A549 (cell line): Measurements from ENCODE around the gene OLFML3. TPM values are rescaled to one million over a fixed set of nuclear protein-coding genes. Genes with fewer than 3 reads are reported as not detected.
"Not testable (repeated sequence)": the region's sequence is repeated elsewhere in the genome, so short reads cannot be mapped to it uniquely, and the experiment has no call there.

ENCODE experiments used
- ATAC-seq, 2 experiments: fragments of 200-7000 bp in 1 of 2; fragments of >200 bp in 1 of 2; cut with Nextera tagmentation in 1 of 2; cut with Tn5 transposase in 1 of 2; 3 replicates each; pipeline versions ENCODE4 v1.8.0 to v1.9.1; 2018 to 2020; ENCODE audit warnings: mild to moderate bottlenecking in 1 of 2, moderate library complexity in 1 of 2
- CTCF ChIA-PET: fragments of 300-600 bp; sonication (Branson Sonifier 250); formaldehyde crosslinking; extraction: SDS; loops from one replicate; lab custom pipeline; 2021; ENCODE audit warnings: antibody characterized with exemption, inconsistent platforms; lab: Yijun Ruan, JAX
- POLR2A ChIA-PET: fragments of 350-600 bp; formaldehyde crosslinking; extraction: SDS; loops from one replicate; lab custom pipeline; 2021; ENCODE audit warnings: antibody characterized with exemption, inconsistent platforms; lab: Yijun Ruan, JAX
- DNase-seq, 2 experiments: peaks; one replicate each; pipeline versions ENCODE4 v3.0.0 to v3.0.0-alpha.2; 2011 to 2016; ENCODE audit warnings: low read depth in 1 of 2, low spot score in 1 of 2
- FAIRE-seq: peaks from 2 replicates; lab custom pipeline; 2011; peaks lifted over from hg19 to GRCh38; lab: Jason Lieb, UNC
- H3K27ac ChIP-seq, 2 experiments: fragments of >200 bp; sonication (Bioruptor Twin); formaldehyde crosslinking; 3 replicates each; pipeline ENCODE4 v1.5.1; 2016 to 2017
- H3K4me1 ChIP-seq: fragments of >200 bp; sonication (Bioruptor Twin); formaldehyde crosslinking; 3 replicates; pipeline ENCODE4 v1.6.1; 2016
- H3K4me2 ChIP-seq: fragments of >200 bp; sonication (Bioruptor Twin); formaldehyde crosslinking; 3 replicates; pipeline ENCODE4 v1.6.1; 2016
- H3K4me3 ChIP-seq: fragments of >200 bp; sonication (Bioruptor Twin); formaldehyde crosslinking; 3 replicates; pipeline ENCODE4 v1.5.1; 2016
- H3K9me3 ChIP-seq: fragments of >200 bp; sonication (Bioruptor Twin); formaldehyde crosslinking; 3 replicates; pipeline ENCODE4 v1.6.1; 2016
- BCL3 ChIP-seq: fragments of >200 bp; sonication (Bioruptor Twin); formaldehyde crosslinking; IDR thresholded peaks from 3 replicates; pipeline ENCODE4 v1.6.1; 2016
- CBX8 ChIP-seq: fragments of 200-600 bp; sonication (generic); IDR thresholded peaks from 2 replicates; pipeline ENCODE4 v1.6.1; 2016
- CEBPB ChIP-seq, 2 experiments: fragments of >200 bp in 1 of 2; sonication (Bioruptor Twin) in 1 of 2; formaldehyde crosslinking in 1 of 2; IDR thresholded peaks; 2 replicates each; pipeline ENCODE4 v1.6.1; 2012 to 2016
- CTCF ChIP-seq: fragments of >200 bp; sonication (Bioruptor Twin); formaldehyde crosslinking; IDR thresholded peaks from 3 replicates; pipeline ENCODE4 v1.5.1; 2016
- E2F6 ChIP-seq: IDR thresholded peaks from 2 replicates; pipeline ENCODE4 v1.6.1; 2012; ENCODE audit warnings: low read depth, borderline replicate concordance
- ELK1 ChIP-seq: fragments of 150-350 bp; IDR thresholded peaks from 2 replicates; pipeline ENCODE4 v1.6.1; 2014; ENCODE audit warnings: low read depth, mild to moderate bottlenecking, low read length
- EP300 ChIP-seq, 2 experiments: fragments of >200 bp; sonication (Bioruptor Twin); formaldehyde crosslinking; IDR thresholded peaks; 2 replicates in 1 of 2; 3 replicates in 1 of 2; pipeline ENCODE4 v1.6.1; 2016 to 2017
- FOSB ChIP-seq: fragments of 250-450 bp; sonication (Bioruptor Pico); IDR thresholded peaks from 2 replicates; pipeline ENCODE4 v1.5.0; 2020; ENCODE audit warnings: mild to moderate bottlenecking, moderate library complexity
- FOXS1 ChIP-seq: fragments of 250-450 bp; sonication (Bioruptor Pico); IDR thresholded peaks from 2 replicates; pipeline ENCODE4 v1.5.0; 2020; ENCODE audit warnings: mild to moderate bottlenecking, moderate library complexity
- HEYL ChIP-seq: fragments of 250-450 bp; sonication (Bioruptor Pico); IDR thresholded peaks from 2 replicates; pipeline ENCODE4 v1.8.0; 2021; ENCODE audit warnings: mild to moderate bottlenecking, moderate library complexity
- HOXB5 ChIP-seq: fragments of 250-450 bp; sonication (Bioruptor Pico); IDR thresholded peaks from 2 replicates; pipeline ENCODE4 v1.5.0; 2020; ENCODE audit warnings: mild to moderate bottlenecking, moderate library complexity
- KDM1A ChIP-seq: fragments of 200-600 bp; sonication (generic); IDR thresholded peaks from 2 replicates; pipeline ENCODE4 v1.6.1; 2016; ENCODE audit warnings: low read depth, mild to moderate bottlenecking
- KDM5A ChIP-seq: fragments of 200-600 bp; sonication (generic); IDR thresholded peaks from 2 replicates; pipeline ENCODE4 v1.6.1; 2016; ENCODE audit warnings: antibody characterized with exemption, mild to moderate bottlenecking
- MAFK ChIP-seq: fragments of 450-650 bp; IDR thresholded peaks from 2 replicates; pipeline ENCODE4 v1.6.1; 2014; ENCODE audit not compliant: partially characterized antibody
- NFE2L2 ChIP-seq: fragments of 150-350 bp; conservative IDR thresholded peaks from 2 replicates; pipeline ENCODE4 v1.6.1; 2014; ENCODE audit warnings: low read length
- NPAS2 ChIP-seq: fragments of 250-450 bp; sonication (Bioruptor Pico); IDR thresholded peaks from 2 replicates; pipeline ENCODE4 v1.8.0; 2022; ENCODE audit warnings: mild to moderate bottlenecking, moderate library complexity, borderline replicate concordance
- NR3C1 ChIP-seq: fragments of >200 bp; sonication (Bioruptor Twin); formaldehyde crosslinking; IDR thresholded peaks from 3 replicates; pipeline ENCODE4 v1.6.1; 2017
- PHF8 ChIP-seq: fragments of 200-600 bp; sonication (generic); IDR thresholded peaks from 2 replicates; pipeline ENCODE4 v1.6.1; 2016; ENCODE audit warnings: low read depth, mild to moderate bottlenecking, antibody characterized with exemption, moderate library complexity, borderline replicate concordance
- POLR2AphosphoS2 ChIP-seq: conservative IDR thresholded peaks from 2 replicates; pipeline ENCODE4 v1.6.1; 2012; ENCODE audit warnings: low read length, improper control_type of control experiment, inconsistent platforms
- RARB ChIP-seq: fragments of 250-450 bp; sonication (Bioruptor Pico); IDR thresholded peaks from 2 replicates; pipeline ENCODE4 v1.8.0; 2021; ENCODE audit warnings: mild to moderate bottlenecking, moderate library complexity
- REST ChIP-seq: fragments of 200-600 bp; sonication (generic); IDR thresholded peaks from 2 replicates; pipeline ENCODE4 v1.6.1; 2016; ENCODE audit warnings: antibody characterized with exemption, mild to moderate bottlenecking, moderate library complexity
- RNF2 ChIP-seq: fragments of 200-600 bp; sonication (generic); IDR thresholded peaks from 2 replicates; pipeline ENCODE4 v1.6.1; 2016; ENCODE audit warnings: low read depth, mild to moderate bottlenecking, antibody characterized with exemption, moderate library complexity, borderline replicate concordance
- TFCP2L1 ChIP-seq: fragments of 250-450 bp; sonication (Bioruptor Pico); IDR thresholded peaks from 2 replicates; pipeline ENCODE4 v1.5.0; 2021; ENCODE audit warnings: mild to moderate bottlenecking
- TP53 ChIP-seq: fragments of 250-450 bp; sonication (Bioruptor Pico); IDR thresholded peaks from 2 replicates; pipeline ENCODE4 v1.5.0; 2021; ENCODE audit warnings: mild to moderate bottlenecking, moderate library complexity
- WGBS: methylation state at CpG from one replicate; pipeline ENCODE4 v1.1.6; 2017; ENCODE audit errors: missing lambda C conversion rate; 5-methylcytosine and 5-hydroxymethylcytosine counted together
- polyA plus RNA-seq, 4 experiments: library from polyadenylated mRNA; depleted of rRNA in 3 of 4; stranded (reverse); fragments of >200 nt; fragmentation: RNase III in 1 of 4; extraction: RNeasy Plus Mini Kit Qiagen cat#74134 plus additional on column Dnase treatment in 1 of 4; gene quantifications; 2 replicates in 3 of 4; 3 replicates in 1 of 4; pipeline ENCODE4 v1.2.3, GENCODE V29; 2011 to 2017

OLFML3 gene
- polyA plus RNA-seq, 2 of the 4 experiments (the other 2 are of a cell fraction), result 1.2 to 9.3 TPM

GRCh38 chr1:113946678-113947387 is 32.4 kb upstream of the OLFML3 start:
- 0 out of 3 replicates have a peak, but pooled peaks cover 3% of the 10 kb centered on the region for H3K9me3 ChIP-seq
- TF ChIP-seq TP53 (CRISPR knock-in tag) (no peak), NPAS2 (CRISPR knock-in tag) (no peak), FOSB (no peak), BCL3 (no peak), HOXB5 (CRISPR knock-in tag) (no peak), RARB (CRISPR knock-in tag) (no peak), CBX8 (no peak), KDM1A (no peak), CEBPB (IDR thresholded peaks at IDR 0.05) (no peak), TFCP2L1 (CRISPR knock-in tag) (no peak), POLR2AphosphoS2 (no peak), E2F6 (no peak), CTCF (no peak), KDM5A (no peak)
- TF ChIP-seq, all 56 proteins: peak for 0
- Histone ChIP-seq H3K4me3 (no peak overlapping the region), H3K4me1 (peaks cover 3% of the 10 kb centered on the region; the same call in 1 of the 3 replicates), H3K4me2 (no peak overlapping the region), H3K27ac (no peak overlapping the region)
- POLR2A ChIA-PET, result no interaction called here
- ATAC-seq, result no peak
- DNase-seq, result no peak
- WGBS, result 81% methylated on average over 3 of the region's 3 CpGs
- no peak for FAIRE-seq
- CTCF ChIA-PET, result interaction anchor here (1.0 kb wide), 2 partner anchors 19 to 30 kb away, joined by 3 read pairs; no protein-coding TSS in a partner anchor

- ChIA-PET CTCF (interaction anchor here (0.7 to 1.0 kb wide), 2 partner anchors 31 kb away, joined by 3 read pairs; no protein-coding TSS in a partner anchor), POLR2A (no interaction called here)
- no peak for TF ChIP-seq EP300 (IDR thresholded peaks at IDR 0.05)
- TF ChIP-seq MAFK, result no peak
- no peak for TF ChIP-seq ELK1
- no peak for TF ChIP-seq PHF8
- TF ChIP-seq NFE2L2, result no peak
- TF ChIP-seq HOXB5 (CRISPR knock-in tag), result no peak
- no peak for TF ChIP-seq HEYL (CRISPR knock-in tag)
- no peak for TF ChIP-seq FOXS1
- TF ChIP-seq RNF2, result no peak
- no peak for TF ChIP-seq REST
- TF ChIP-seq NPAS2 (CRISPR knock-in tag), result no peak
- no peak for TF ChIP-seq NR3C1
- H3K4me1 ChIP-seq, result peaks cover 3% of the 10 kb centered on the region; the same call in 1 of the 3 replicates
- no peak for FAIRE-seq
- no peak overlapping the region for H3K4me2 ChIP-seq
- ATAC-seq, result no peak
- DNase-seq, result no peak
- no peak overlapping the region for H3K4me3 ChIP-seq
- no peak overlapping the region for H3K27ac ChIP-seq
- H3K9me3 ChIP-seq, result 0 out of 3 replicates have a peak, but pooled peaks cover 3% of the 10 kb centered on the region
- 62% methylated on average over 3 of the region's 3 CpGs for WGBS
These were observed 31.7 kb upstream of the OLFML3 start for GRCh38 chr1:113947388-113948107.

- ChIA-PET POLR2A (interaction anchor here (0.7 kb wide), 1 partner anchor 261 kb away, joined by 3 read pairs; no protein-coding TSS in a partner anchor), CTCF (interaction anchor here (0.6 to 0.7 kb wide), 2 partner anchors 30 to 112 kb away, joined by 3 read pairs; no protein-coding TSS in a partner anchor)
- not testable (repeated sequence) for H3K4me1 ChIP-seq, H3K9me3 ChIP-seq, H3K4me2 ChIP-seq, H3K4me3 ChIP-seq, H3K27ac ChIP-seq, DNase-seq, ATAC-seq, FAIRE-seq
- 85% methylated on average over 4 of the region's 4 CpGs for WGBS
These were observed 31.1 kb upstream of the OLFML3 start for GRCh38 chr1:113948151-113948550.
